Urinary bladder (tissue), 4 donors: ENCODE measurements around the gene ATP1A3. TPM values are rescaled to one million over a fixed set of nuclear protein-coding genes. Genes with fewer than 3 reads are reported as not detected.
A peak's percentile ranks its signal among the peaks of the same experiment; 100 is the strongest.
"Not testable (repeated sequence)": the region's sequence is repeated elsewhere in the genome, so short reads cannot be mapped to it uniquely, and the experiment has no call there.

Experiments used
- DNase-seq: peaks from one replicate; pipeline ENCODE4 v3.0.0-alpha.2; 2015; ENCODE audit errors: extremely low spot score
- H3K27ac ChIP-seq: one replicate; pipeline ENCODE4 v1.5.1; 2013; ENCODE audit warnings: low read depth, mild to moderate bottlenecking, moderate library complexity
- H3K36me3 ChIP-seq: one replicate; pipeline ENCODE4 v1.6.1; 2013; ENCODE audit warnings: mild to moderate bottlenecking, moderate library complexity; ENCODE audit not compliant: insufficient read depth
- H3K4me1 ChIP-seq: one replicate; pipeline ENCODE4 v1.6.1; 2013; ENCODE audit warnings: mild to moderate bottlenecking, moderate library complexity; ENCODE audit not compliant: insufficient read depth
- H3K4me3 ChIP-seq: one replicate; pipeline ENCODE4 v1.5.1; 2013; ENCODE audit warnings: low read depth, low read length
- WGBS: extraction: QIAGEN DNeasy Blood & Tissue Kit; methylation state at CpG from one replicate; pipeline ENCODE4 v1.1.7; 2013; 5-methylcytosine and 5-hydroxymethylcytosine counted together
- polyA plus RNA-seq: library from polyadenylated mRNA; stranded (reverse); fragments of 200-250 nt; gene quantifications from one replicate; pipeline ENCODE4 v1.2.3, GENCODE V29; 2013
- total RNA-seq: library from RNA; depleted of rRNA; stranded (reverse); fragments of >200 nt; gene quantifications from one replicate; pipeline ENCODE4 v1.2.3, GENCODE V29; 2014
- donor health status: healthy with polysubstance abuse.
- donor health status: healthy.

The ATP1A3 gene
- total and polyA plus RNA-seq, 2 donors, result 0.37 to 0.77 TPM

- H3K4me3 ChIP-seq, result no peak overlapping the region
- H3K36me3 ChIP-seq, result no peaks in the 10 kb centered on the region
- H3K27ac ChIP-seq, result no peak overlapping the region
- no peak for DNase-seq
- 9% methylated on average over 55 of the region's 55 CpGs for WGBS
- no peaks in the 10 kb centered on the region for H3K4me1 ChIP-seq
Measured at GRCh38 chr19:41999071-41999877, 5.2 kb upstream of the ATP1A3 start.

GRCh38 chr19:41998246-41999020 lies 4.4 kb upstream of the ATP1A3 start:
- H3K4me1 ChIP-seq, result no peaks in the 10 kb centered on the region
- no peak overlapping the region for H3K4me3 ChIP-seq
- WGBS, result 3% methylated on average over 63 of the region's 64 CpGs
- H3K27ac ChIP-seq, result no peak overlapping the region
- no peak for DNase-seq
- H3K36me3 ChIP-seq, result no peaks in the 10 kb centered on the region

- Histone ChIP-seq H3K4me3 (no peak overlapping the region), H3K36me3 (no peaks in the 10 kb centered on the region), H3K27ac (no peak overlapping the region), H3K4me1 (no peaks in the 10 kb centered on the region)
- DNase-seq, result no peak
- 3% methylated on average over 14 of the region's 14 CpGs for WGBS
Measured at GRCh38 chr19:41997851-41998229, 3.8 kb upstream of the ATP1A3 start.

GRCh38 chr19:41997121-41997850 lies 3.3 kb upstream of the ATP1A3 start:
- no peak for DNase-seq
- 1% methylated on average over 35 of the region's 35 CpGs for WGBS

GRCh38 chr19:41995959-41996797 lies 2.1 kb upstream of the ATP1A3 start:
- no peaks in the 10 kb centered on the region for H3K4me1 ChIP-seq
- H3K4me3 ChIP-seq, result no peak overlapping the region
- no peaks in the 10 kb centered on the region for H3K36me3 ChIP-seq
- DNase-seq, result peak; percentile 14
- 41% methylated on average over 12 of the region's 12 CpGs for WGBS
- no peak overlapping the region for H3K27ac ChIP-seq

More at GRCh38 chr19:41997121-41997850, 3.3 kb upstream of the ATP1A3 start:
- H3K4me1 ChIP-seq, result no peaks in the 10 kb centered on the region
- H3K27ac ChIP-seq, result no peak overlapping the region
- H3K36me3 ChIP-seq, result no peaks in the 10 kb centered on the region
- no peak overlapping the region for H3K4me3 ChIP-seq

- Histone ChIP-seq H3K4me3 (no peak overlapping the region), H3K27ac (no peak overlapping the region), H3K4me1 (no peaks in the 10 kb centered on the region), H3K36me3 (no peaks in the 10 kb centered on the region)
- DNase-seq, result no peak
- WGBS, result 84% methylated on average over 19 of the region's 19 CpGs
Measured at GRCh38 chr19:41994994-41995958, 1.2 kb upstream of the ATP1A3 start.

- WGBS, result 24% methylated on average over 13 of the region's 13 CpGs
- Histone ChIP-seq H3K27ac (no peak overlapping the region), H3K4me3 (peak overlapping the region; percentile 38), H3K36me3 (no peaks in the 10 kb centered on the region), H3K4me1 (no peaks in the 10 kb centered on the region)
- DNase-seq, result no peak
Measured at GRCh38 chr19:41994521-41994971, 516 bp upstream of the ATP1A3 start.

- 82% methylated on average over 11 of the region's 11 CpGs for WGBS
- not testable (repeated sequence) for DNase-seq, H3K4me1 ChIP-seq, H3K4me3 ChIP-seq, H3K36me3 ChIP-seq, H3K27ac ChIP-seq
Measured at GRCh38 chr19:41991925-41992569, 2.0 kb downstream of the ATP1A3 start.

GRCh38 chr19:41991025-41991424 lies 3.0 kb downstream of the ATP1A3 start:
- Histone ChIP-seq H3K4me3 (no peak overlapping the region), H3K27ac (no peak overlapping the region), H3K36me3 (no peaks in the 10 kb centered on the region), H3K4me1 (no peaks in the 10 kb centered on the region)
- no peak for DNase-seq
- 27% methylated on average over 15 of the region's 15 CpGs for WGBS

- WGBS, result 66% methylated on average over 2 of the region's 2 CpGs
- H3K27ac ChIP-seq, result no peak overlapping the region
- DNase-seq, result no peak
- H3K4me1 ChIP-seq, result no peaks in the 10 kb centered on the region
- no peak overlapping the region for H3K4me3 ChIP-seq
- H3K36me3 ChIP-seq, result no peaks in the 10 kb centered on the region
Measured at GRCh38 chr19:41990615-41991014, 3.4 kb downstream of the ATP1A3 start.

GRCh38 chr19:41990028-41990427 lies 4.0 kb downstream of the ATP1A3 start:
- Histone ChIP-seq H3K4me1 (no peaks in the 10 kb centered on the region), H3K36me3 (no peaks in the 10 kb centered on the region), H3K4me3 (no peak overlapping the region), H3K27ac (no peak overlapping the region)
- WGBS, result 87% methylated on average over 4 of the region's 4 CpGs
- no peak for DNase-seq

GRCh38 chr19:41988947-41989346 lies 5.1 kb downstream of the ATP1A3 start:
- Histone ChIP-seq H3K27ac (no peak overlapping the region), H3K4me3 (no peak overlapping the region), H3K4me1 (no peaks in the 10 kb centered on the region), H3K36me3 (no peaks in the 10 kb centered on the region)
- no peak for DNase-seq
- WGBS, result 91% methylated on average over 9 of the region's 9 CpGs
